Liver (tissue), 9 donors: Measurements from ENCODE around the gene PLA2G15. TPM values are rescaled to one million over a fixed set of nuclear protein-coding genes. Genes with fewer than 3 reads are reported as not detected.

Experiments
- DNase-seq: peaks from one replicate; pipeline ENCODE4 v3.0.0-alpha.2; 2017; ENCODE audit warnings: low spot score
- H3K27ac ChIP-seq, 2 donors: one replicate each; pipeline ENCODE4 v1.7.0; 2013; ENCODE audit warnings: inconsistent platforms in 2 of 2, low read length in 2 of 2, control low read depth in 1 of 2, low read depth in 1 of 2, mild to moderate bottlenecking in 1 of 2
- H3K27me3 ChIP-seq, 4 donors: one replicate each; pipeline versions ENCODE4 v1.6.1 to v1.7.0; 2013; ENCODE audit warnings: low read length in 3 of 4, inconsistent platforms in 1 of 4, mild to moderate bottlenecking in 1 of 4, moderate library complexity in 1 of 4; ENCODE audit not compliant: control insufficient read depth in 4 of 4, insufficient read depth in 4 of 4
- H3K36me3 ChIP-seq, 4 donors: one replicate each; pipeline versions ENCODE4 v1.6.1 to v1.7.0; 2013; ENCODE audit warnings: low read length in 3 of 4, mild to moderate bottlenecking in 3 of 4, low read depth in 1 of 4, moderate library complexity in 1 of 4; ENCODE audit not compliant: control insufficient read depth in 4 of 4, insufficient read depth in 3 of 4
- H3K4me1 ChIP-seq, 4 donors: one replicate each; pipeline versions ENCODE4 v1.6.1 to v1.7.0; 2013; ENCODE audit warnings: low read length in 3 of 4, mild to moderate bottlenecking in 3 of 4, moderate library complexity in 1 of 4; ENCODE audit not compliant: control insufficient read depth in 4 of 4, insufficient read depth in 4 of 4
- H3K4me3 ChIP-seq, 3 donors: one replicate each; pipeline versions ENCODE4 v1.6.1 to v1.7.0; 2013; ENCODE audit warnings: low read length in 3 of 3, control low read depth in 1 of 3, low read depth in 1 of 3, mild to moderate bottlenecking in 1 of 3
- H3K9ac ChIP-seq, 2 donors: one replicate each; pipeline ENCODE4 v1.7.0; 2013; ENCODE audit warnings: low read length in 2 of 2, mild to moderate bottlenecking in 2 of 2, moderate library complexity in 2 of 2, control low read depth in 1 of 2, low read depth in 1 of 2
- H3K9me3 ChIP-seq, 4 donors: one replicate each; pipeline versions ENCODE4 v1.6.1 to v1.7.0; 2013; ENCODE audit warnings: low read length in 3 of 4; ENCODE audit not compliant: control insufficient read depth in 4 of 4
- EGR1 ChIP-seq, 2 donors: IDR thresholded peaks; 2 replicates each; pipeline ENCODE4 v1.6.1; 2016 to 2018; ENCODE audit warnings: antibody characterized with exemption in 2 of 2, low read depth in 2 of 2
- FOXA1 ChIP-seq: IDR thresholded peaks from 2 replicates; pipeline ENCODE4 v1.6.1; 2016; ENCODE audit warnings: antibody characterized with exemption
- FOXA2 ChIP-seq: IDR thresholded peaks from 2 replicates; pipeline ENCODE4 v1.6.1; 2016; ENCODE audit warnings: antibody characterized with exemption
- GABPA ChIP-seq, 2 donors: IDR thresholded peaks in 1 of 2; conservative IDR thresholded peaks in 1 of 2; 2 replicates each; pipeline ENCODE4 v1.6.1; 2016; ENCODE audit warnings: antibody characterized with exemption in 2 of 2, mild to moderate bottlenecking in 1 of 2, moderate library complexity in 1 of 2
- HNF4A ChIP-seq, 2 donors: conservative IDR thresholded peaks; 2 replicates each; pipeline ENCODE4 v1.6.1; 2016; ENCODE audit warnings: antibody characterized with exemption in 2 of 2, mild to moderate bottlenecking in 2 of 2
- HNF4G ChIP-seq: IDR thresholded peaks from 2 replicates; pipeline ENCODE4 v1.6.1; 2016; ENCODE audit warnings: antibody characterized with exemption
- JUND ChIP-seq, 2 donors: IDR thresholded peaks; 2 replicates each; pipeline ENCODE4 v1.6.1; 2016; ENCODE audit warnings: antibody characterized with exemption in 2 of 2
- NR2F2 ChIP-seq: IDR thresholded peaks from 2 replicates; pipeline ENCODE4 v1.6.1; 2016; ENCODE audit warnings: antibody characterized with exemption
- RAD21 ChIP-seq, 2 donors: IDR thresholded peaks; 2 replicates each; pipeline ENCODE4 v1.6.1; 2016; ENCODE audit warnings: antibody characterized with exemption in 2 of 2, mild to moderate bottlenecking in 2 of 2
- RXRA ChIP-seq, 2 donors: IDR thresholded peaks; 2 replicates each; pipeline ENCODE4 v1.6.1; 2017 to 2018; ENCODE audit warnings: antibody characterized with exemption in 2 of 2, mild to moderate bottlenecking in 1 of 2
- SP1 ChIP-seq: IDR thresholded peaks from 2 replicates; pipeline ENCODE4 v1.6.1; 2018; ENCODE audit warnings: antibody characterized with exemption, mild to moderate bottlenecking
- TAF1 ChIP-seq: conservative IDR thresholded peaks from 2 replicates; pipeline ENCODE4 v1.6.1; 2016; ENCODE audit warnings: antibody characterized with exemption, mild to moderate bottlenecking
- YY1 ChIP-seq: IDR thresholded peaks from 2 replicates; pipeline ENCODE4 v1.6.1; 2016; ENCODE audit warnings: antibody characterized with exemption, mild to moderate bottlenecking
- WGBS: extraction: QIAGEN DNeasy Blood & Tissue Kit; methylation state at CpG from one replicate; pipeline ENCODE4 v1.1.7; 2013; 5-methylcytosine and 5-hydroxymethylcytosine counted together
- polyA plus RNA-seq, 2 donors: library from polyadenylated mRNA; stranded (reverse) in 1 of 2; unstranded in 1 of 2; fragments of 200-250 nt in 1 of 2; fragments of >200 nt in 1 of 2; fragmentation: Nextera tagmentation in 1 of 2; extraction: Ambion mirVana in 1 of 2; gene quantifications; one replicate each; pipeline versions ENCODE4 v1.2.1 to v1.2.3, GENCODE V29; 2013 to 2015
- total RNA-seq, 2 donors: library from RNA; depleted of rRNA; stranded (reverse); fragments of >200 nt; gene quantifications; one replicate each; pipeline ENCODE4 v1.2.3, GENCODE V29; 2014
- TF ChIP-seq, protein P1 (sequence below): IDR thresholded peaks from 2 replicates; pipeline ENCODE4 v1.6.1; 2016; ENCODE audit warnings: antibody characterized with exemption, mild to moderate bottlenecking
- TF ChIP-seq, protein P2 (sequence below): IDR thresholded peaks from 2 replicates; pipeline ENCODE4 v1.6.1; 2016; ENCODE audit warnings: antibody characterized with exemption
- TF ChIP-seq, protein P3 (sequence below): fragments of 150-350 bp; IDR thresholded peaks from 2 replicates; pipeline ENCODE4 v1.5.1; 2017; ENCODE audit warnings: improper control_type of control experiment, low read depth, low read length; ENCODE audit not compliant: missing input control
- TF ChIP-seq, protein P4 (sequence below): IDR thresholded peaks from 2 replicates; pipeline ENCODE4 v1.6.1; 2016; ENCODE audit warnings: antibody characterized with exemption
- TF ChIP-seq, protein P5 (sequence below): IDR thresholded peaks from 2 replicates; pipeline ENCODE4 v1.6.1; 2016; ENCODE audit warnings: antibody characterized with exemption
- donor health status: healthy.
- donor health status: healthy.
- donor health status: healthy.
- donor health status: healthy.
- donor health status: healthy.

PLA2G15 gene
- total and polyA plus RNA-seq, 4 donors, result 4.5 to 19.8 (median 15.1) TPM

DNA sequence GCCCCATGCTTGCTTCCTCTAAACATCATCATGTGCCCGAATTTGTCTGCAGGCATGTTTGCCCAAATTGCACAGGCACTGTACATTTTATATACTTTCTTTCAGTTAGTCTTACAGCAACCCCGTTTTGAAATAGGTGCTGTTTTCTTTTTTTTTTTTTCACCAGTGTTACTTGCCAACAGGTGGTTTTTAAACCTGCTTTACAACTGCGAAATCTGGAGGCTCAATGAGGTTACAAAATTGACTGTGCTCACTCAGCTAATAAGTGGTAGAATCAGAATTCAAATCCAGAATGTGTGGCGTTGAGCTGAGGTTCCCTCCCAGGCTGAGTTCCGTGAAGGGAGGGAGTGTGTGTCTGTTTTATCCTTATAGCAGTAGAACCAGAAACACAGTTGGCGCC, 5.8 kb downstream of the PLA2G15 start:
- H3K27me3 ChIP-seq, result no peaks in the 10 kb centered on the region
- no peak overlapping the region for H3K4me3 ChIP-seq
- no peak overlapping the region for H3K27ac ChIP-seq
- TF ChIP-seq HNF4A (conservative IDR thresholded peaks at IDR 0.05), result no peak
- TF ChIP-seq, protein P1, sequence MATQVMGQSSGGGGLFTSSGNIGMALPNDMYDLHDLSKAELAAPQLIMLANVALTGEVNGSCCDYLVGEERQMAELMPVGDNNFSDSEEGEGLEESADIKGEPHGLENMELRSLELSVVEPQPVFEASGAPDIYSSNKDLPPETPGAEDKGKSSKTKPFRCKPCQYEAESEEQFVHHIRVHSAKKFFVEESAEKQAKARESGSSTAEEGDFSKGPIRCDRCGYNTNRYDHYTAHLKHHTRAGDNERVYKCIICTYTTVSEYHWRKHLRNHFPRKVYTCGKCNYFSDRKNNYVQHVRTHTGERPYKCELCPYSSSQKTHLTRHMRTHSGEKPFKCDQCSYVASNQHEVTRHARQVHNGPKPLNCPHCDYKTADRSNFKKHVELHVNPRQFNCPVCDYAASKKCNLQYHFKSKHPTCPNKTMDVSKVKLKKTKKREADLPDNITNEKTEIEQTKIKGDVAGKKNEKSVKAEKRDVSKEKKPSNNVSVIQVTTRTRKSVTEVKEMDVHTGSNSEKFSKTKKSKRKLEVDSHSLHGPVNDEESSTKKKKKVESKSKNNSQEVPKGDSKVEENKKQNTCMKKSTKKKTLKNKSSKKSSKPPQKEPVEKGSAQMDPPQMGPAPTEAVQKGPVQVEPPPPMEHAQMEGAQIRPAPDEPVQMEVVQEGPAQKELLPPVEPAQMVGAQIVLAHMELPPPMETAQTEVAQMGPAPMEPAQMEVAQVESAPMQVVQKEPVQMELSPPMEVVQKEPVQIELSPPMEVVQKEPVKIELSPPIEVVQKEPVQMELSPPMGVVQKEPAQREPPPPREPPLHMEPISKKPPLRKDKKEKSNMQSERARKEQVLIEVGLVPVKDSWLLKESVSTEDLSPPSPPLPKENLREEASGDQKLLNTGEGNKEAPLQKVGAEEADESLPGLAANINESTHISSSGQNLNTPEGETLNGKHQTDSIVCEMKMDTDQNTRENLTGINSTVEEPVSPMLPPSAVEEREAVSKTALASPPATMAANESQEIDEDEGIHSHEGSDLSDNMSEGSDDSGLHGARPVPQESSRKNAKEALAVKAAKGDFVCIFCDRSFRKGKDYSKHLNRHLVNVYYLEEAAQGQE, result no peak
- no peak for TF ChIP-seq RXRA (IDR thresholded peaks at IDR 0.05)
- TF ChIP-seq, protein P2, sequence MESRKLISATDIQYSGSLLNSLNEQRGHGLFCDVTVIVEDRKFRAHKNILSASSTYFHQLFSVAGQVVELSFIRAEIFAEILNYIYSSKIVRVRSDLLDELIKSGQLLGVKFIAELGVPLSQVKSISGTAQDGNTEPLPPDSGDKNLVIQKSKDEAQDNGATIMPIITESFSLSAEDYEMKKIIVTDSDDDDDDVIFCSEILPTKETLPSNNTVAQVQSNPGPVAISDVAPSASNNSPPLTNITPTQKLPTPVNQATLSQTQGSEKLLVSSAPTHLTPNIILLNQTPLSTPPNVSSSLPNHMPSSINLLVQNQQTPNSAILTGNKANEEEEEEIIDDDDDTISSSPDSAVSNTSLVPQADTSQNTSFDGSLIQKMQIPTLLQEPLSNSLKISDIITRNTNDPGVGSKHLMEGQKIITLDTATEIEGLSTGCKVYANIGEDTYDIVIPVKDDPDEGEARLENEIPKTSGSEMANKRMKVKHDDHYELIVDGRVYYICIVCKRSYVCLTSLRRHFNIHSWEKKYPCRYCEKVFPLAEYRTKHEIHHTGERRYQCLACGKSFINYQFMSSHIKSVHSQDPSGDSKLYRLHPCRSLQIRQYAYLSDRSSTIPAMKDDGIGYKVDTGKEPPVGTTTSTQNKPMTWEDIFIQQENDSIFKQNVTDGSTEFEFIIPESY, result no peak
- H3K9me3 ChIP-seq, result no peaks in the 10 kb centered on the region
- peaks cover 2 to 26% (median 22%) of the 10 kb centered on the region in 4 donors for H3K4me1 ChIP-seq
- WGBS, result 92% methylated on average over 6 of the region's 6 CpGs
- no peak overlapping the region for H3K9ac ChIP-seq
- DNase-seq, result no peak
- H3K36me3 ChIP-seq, result peaks cover 10 to 17% (median 14%) of the 10 kb centered on the region in 4 donors

DNA sequence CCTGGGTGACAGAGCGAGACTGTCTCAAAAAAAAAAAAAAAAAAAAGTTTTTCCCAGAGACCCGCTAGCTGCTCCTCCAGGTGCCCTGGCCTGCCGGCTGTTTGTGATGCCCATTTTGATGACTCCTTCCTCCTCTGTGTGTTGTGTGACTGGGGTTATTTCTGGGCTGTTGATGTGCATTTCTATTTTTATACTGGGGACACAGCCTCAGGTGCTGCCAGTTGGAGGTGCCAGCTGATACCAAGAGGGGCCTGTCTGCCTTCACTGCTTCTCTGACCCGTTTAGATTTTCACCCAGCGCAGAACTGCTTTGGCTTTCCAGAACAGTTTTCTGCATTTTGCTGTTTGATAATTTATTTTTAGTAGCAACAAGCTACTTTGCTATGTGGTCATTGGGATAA, 6.7 kb downstream of the PLA2G15 start:
- WGBS, result 91% methylated on average over 5 of the region's 5 CpGs
- TF ChIP-seq, protein P2, result no peak
- TF ChIP-seq JUND (IDR thresholded peaks at IDR 0.05), result no peak
- no peak for TF ChIP-seq FOXA2
- TF ChIP-seq, protein P3, sequence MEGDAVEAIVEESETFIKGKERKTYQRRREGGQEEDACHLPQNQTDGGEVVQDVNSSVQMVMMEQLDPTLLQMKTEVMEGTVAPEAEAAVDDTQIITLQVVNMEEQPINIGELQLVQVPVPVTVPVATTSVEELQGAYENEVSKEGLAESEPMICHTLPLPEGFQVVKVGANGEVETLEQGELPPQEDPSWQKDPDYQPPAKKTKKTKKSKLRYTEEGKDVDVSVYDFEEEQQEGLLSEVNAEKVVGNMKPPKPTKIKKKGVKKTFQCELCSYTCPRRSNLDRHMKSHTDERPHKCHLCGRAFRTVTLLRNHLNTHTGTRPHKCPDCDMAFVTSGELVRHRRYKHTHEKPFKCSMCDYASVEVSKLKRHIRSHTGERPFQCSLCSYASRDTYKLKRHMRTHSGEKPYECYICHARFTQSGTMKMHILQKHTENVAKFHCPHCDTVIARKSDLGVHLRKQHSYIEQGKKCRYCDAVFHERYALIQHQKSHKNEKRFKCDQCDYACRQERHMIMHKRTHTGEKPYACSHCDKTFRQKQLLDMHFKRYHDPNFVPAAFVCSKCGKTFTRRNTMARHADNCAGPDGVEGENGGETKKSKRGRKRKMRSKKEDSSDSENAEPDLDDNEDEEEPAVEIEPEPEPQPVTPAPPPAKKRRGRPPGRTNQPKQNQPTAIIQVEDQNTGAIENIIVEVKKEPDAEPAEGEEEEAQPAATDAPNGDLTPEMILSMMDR, result no peak
- no peak for TF ChIP-seq NR2F2
- no peak for TF ChIP-seq EGR1 (IDR thresholded peaks at IDR 0.05; ENCODE audit: low read depth in 2 of 2)
- no peak for TF ChIP-seq YY1
- TF ChIP-seq, protein P4, sequence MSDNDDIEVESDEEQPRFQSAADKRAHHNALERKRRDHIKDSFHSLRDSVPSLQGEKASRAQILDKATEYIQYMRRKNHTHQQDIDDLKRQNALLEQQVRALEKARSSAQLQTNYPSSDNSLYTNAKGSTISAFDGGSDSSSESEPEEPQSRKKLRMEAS, result no peak
- no peak for TF ChIP-seq RAD21 (IDR thresholded peaks at IDR 0.05)
- no peak for TF ChIP-seq TAF1
- TF ChIP-seq SP1, result no peak
- TF ChIP-seq HNF4A (conservative IDR thresholded peaks at IDR 0.05), result no peak
- TF ChIP-seq FOXA1, result no peak
- TF ChIP-seq, protein P5, sequence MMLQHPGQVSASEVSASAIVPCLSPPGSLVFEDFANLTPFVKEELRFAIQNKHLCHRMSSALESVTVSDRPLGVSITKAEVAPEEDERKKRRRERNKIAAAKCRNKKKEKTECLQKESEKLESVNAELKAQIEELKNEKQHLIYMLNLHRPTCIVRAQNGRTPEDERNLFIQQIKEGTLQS, result no peak
- no peak for TF ChIP-seq RXRA (IDR thresholded peaks at IDR 0.05)
- no peak for TF ChIP-seq GABPA (IDR thresholded peaks at IDR 0.05 in 1 of 2, conservative IDR thresholded peaks at IDR 0.05 in 1 of 2)
- TF ChIP-seq, protein P1, result no peak
- TF ChIP-seq HNF4G, result no peak
- peaks cover 10 to 22% (median 16%) of the 10 kb centered on the region in 4 donors for H3K36me3 ChIP-seq
- H3K4me3 ChIP-seq, result no peak overlapping the region
- peaks cover 2 to 17% (median 14%) of the 10 kb centered on the region in 4 donors for H3K4me1 ChIP-seq
- DNase-seq, result no peak
- no peak overlapping the region for H3K27ac ChIP-seq
- H3K9me3 ChIP-seq, result no peaks in the 10 kb centered on the region
- H3K27me3 ChIP-seq, result no peaks in the 10 kb centered on the region
- H3K9ac ChIP-seq, result no peak overlapping the region
